T-helper 22 cell (primary cell): ENCODE results near the gene IAH1.
"Not testable (repeated sequence)": the region's sequence is repeated elsewhere in the genome, so short reads cannot be mapped to it uniquely, and the experiment has no call there.

ENCODE experiments used
- DNase-seq: peaks from one replicate; pipeline ENCODE4 v3.0.0-alpha.2; 2020; ENCODE audit warnings: low read depth

The IAH1 gene

DNA sequence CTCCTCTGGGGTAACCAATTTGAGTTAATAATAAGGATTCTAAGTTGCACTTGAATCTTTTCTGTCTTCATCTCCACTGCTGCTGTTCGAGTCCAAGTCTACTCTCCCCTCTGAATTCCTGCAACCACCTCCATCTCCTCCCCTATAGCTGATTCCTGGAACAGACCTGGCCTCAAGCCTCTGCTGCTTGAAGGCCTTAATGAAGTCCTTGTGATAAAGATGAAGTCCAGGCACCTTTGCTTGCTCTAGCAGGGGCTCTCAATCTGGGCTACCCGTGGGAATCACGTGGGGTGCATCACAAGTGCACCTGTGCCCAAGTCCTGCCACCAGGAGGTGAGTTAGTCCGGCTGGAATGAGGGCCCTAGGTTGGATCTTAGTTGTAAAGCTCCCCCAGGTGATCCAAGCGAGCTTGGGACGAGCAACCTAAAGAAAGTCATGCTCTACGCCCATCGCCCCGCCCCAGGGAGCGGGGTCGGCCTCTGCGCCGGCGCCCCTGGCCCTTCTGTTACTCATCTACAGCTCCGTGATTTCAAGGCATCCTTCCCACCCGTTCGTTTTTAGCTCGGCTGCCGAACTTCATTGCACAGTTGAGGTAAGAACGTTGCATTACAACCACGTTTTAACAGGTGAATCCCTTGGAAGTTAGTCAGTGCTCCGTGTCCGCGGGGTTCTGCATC is 905 bp upstream of the IAH1 start:
- DNase-seq = peak; percentile 5

DNA sequence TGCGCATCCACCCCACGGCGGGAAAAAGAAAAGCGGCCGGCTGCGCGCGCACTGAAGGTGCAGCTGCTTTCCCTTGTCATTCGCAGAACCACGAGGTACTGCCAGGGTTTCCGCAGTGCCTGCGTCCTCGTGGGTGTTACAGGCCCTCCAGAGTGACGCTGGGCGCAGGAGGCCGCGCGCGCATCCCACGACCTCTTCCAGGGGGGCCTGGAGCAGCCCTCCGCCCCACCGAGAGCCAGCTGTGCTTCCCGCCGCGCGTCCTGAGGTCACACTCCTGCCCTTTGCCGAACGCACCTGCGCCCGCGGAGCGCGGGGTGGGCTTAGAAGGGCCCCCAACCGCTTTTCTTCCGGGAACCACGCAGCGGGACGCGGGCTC is 378 bp upstream of the IAH1 start:
- peak; percentile 52 for DNase-seq

DNA sequence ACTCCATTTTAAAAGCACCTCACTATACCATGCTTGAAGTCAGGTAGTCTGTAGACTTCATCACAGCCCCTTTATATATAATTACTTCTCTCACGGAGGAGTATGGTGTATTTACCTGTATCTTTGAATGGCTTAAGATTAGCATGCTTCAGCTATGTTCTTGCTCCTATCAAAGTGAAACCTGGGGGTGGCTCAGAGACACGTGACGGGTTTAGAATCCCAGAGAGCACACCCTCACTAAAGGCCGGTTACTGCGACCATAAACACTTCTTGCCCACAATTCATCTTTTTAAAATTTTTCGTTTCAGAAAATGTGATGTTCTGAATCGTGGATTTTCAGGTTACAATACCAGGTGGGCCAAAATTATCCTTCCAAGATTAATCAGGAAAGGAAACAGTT is 3.6 kb downstream of the IAH1 start:
- no peak for DNase-seq

DNA sequence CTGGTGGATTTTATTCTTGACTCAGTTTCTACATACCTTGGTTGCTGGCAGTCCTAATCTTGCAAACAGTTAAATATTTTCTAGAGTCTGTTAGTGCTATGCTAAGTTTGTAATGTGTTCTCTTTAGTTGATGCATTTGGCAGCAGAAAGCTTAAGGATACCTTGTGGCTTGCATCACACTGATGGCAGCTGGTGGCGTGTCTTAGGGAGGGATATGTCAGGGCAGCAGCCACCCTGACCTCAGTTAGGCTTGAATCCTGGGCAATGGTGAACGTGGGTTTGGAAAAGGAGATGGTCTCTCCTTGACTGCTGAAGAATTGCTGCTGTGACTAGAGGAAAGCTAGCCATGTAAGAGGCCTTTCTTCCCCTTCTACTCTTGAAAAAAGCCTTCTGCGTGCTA is 4.2 kb downstream of the IAH1 start:
- no peak for DNase-seq

DNA sequence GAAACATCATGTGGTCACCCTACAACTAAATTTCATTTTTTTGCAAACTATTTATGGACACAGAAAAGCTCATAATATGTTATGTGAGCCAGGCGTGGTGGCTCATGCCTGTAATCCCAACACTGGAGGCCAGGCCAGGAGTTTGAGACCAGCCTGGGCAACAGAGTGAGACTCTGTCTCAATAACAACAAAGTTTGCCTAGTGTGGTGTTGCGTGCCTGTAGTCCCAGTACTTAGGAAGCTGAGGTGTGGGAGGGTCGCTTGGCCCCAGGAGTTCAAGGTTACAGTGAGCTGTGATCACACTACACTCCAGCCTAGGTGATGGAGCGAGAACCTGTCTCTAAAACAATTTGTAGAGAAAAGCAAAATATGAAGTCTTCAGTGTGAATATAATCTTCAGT is 5.8 kb downstream of the IAH1 start:
- DNase-seq = no peak

DNA sequence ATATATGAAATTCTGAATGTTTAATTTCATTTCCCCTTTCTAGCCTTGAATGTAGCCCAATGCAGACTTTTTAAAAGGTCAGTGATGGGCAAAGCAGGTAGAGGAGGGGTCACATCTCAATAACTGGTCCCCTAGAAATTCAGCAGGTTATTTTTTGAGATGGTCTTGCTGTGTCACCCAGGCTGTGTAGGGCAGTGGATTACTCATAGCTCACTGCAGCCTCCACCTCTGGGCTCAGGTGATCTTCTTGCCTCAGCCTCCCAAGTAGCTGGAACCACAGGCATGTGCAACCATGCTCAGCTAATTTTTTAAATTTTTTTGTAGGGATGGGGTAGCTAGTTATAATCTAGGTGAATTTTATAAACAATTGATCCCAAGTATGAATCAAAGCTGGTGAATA is 8.8 kb downstream of the IAH1 start:
- no peak for DNase-seq

DNA sequence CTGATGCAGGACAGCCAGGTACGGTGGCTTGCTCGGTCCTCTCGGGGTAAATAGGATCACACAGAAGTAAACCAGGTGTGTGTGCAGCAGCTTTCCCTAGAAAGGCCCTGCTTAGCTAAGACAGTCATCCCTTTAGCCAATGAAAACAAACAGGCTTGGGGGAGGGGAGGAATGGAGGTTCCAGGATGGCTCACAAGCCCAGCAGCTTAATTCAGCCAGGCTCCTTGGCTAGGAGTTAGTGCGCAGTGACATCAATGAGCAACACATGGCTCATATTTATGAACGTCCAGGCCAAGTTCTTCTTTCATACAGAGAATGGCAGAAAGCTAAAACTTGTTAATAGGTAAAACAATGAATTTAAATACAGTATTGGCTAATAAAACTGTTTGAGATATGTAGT is 10.2 kb downstream of the IAH1 start:
- no peak for DNase-seq

DNA sequence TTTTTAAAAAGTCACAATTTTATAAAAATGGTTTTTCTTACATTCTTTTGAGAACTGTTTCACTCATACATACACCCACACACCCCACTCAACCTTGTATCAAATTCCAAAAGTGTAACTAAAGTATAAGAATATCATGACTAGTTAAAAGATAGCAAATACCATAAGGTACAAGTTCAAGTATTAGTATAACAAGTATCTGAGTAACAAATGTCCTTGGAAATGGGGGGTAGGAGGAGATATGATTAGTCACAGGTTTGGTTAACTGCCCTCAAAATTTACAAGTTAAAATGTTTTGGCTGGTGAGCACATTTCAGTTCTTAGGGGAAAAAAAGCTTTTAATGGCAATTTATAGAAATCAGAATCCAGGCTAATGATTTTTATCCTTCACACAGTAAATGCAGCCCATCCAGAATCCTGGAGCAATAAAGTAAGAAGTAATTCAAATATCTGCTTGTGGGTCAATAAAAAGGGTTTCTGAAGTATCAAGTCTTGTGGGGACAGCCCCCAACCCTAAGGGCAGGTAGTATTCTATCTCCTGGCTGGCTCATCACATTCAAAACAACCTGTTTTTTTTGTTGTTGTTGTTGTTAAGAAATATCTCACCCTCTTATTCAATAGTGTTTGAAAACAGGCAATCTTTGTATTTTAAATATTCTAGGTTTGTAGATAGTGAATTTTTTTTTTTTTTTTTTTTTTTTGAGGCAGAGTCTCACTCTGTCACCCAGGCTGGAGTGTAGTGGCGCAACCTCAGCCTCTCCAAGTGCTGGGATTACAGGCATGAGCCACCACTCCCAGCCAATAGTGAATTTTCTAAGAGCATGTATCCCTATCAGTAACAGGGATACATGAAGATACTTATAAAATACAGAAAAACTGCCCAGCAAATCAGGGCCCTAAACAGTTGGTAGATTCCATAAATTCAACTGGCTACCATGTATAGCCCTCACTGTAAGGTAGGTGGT is 14.5 kb downstream of the IAH1 start:
- no peak for DNase-seq

DNA sequence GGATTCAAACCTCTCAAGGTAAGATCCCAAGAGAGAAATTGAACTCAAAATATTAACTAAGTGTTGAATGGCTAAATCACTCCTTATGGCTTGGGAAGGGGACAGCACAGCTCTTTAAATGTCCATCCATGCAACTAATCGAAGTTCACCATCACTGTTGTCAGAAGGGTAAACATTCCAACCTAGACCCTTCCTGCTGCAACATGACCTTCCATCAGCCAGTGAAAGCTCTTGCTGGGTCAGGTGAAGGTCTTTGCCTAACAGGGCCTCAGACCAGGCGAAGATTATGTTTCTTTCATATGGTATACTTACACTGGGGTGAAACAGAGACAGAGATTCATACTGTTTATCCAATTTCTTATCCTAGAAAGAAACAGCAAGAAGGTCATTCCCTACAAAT is 16.4 kb downstream of the IAH1 start:
- DNase-seq = no peak

DNA sequence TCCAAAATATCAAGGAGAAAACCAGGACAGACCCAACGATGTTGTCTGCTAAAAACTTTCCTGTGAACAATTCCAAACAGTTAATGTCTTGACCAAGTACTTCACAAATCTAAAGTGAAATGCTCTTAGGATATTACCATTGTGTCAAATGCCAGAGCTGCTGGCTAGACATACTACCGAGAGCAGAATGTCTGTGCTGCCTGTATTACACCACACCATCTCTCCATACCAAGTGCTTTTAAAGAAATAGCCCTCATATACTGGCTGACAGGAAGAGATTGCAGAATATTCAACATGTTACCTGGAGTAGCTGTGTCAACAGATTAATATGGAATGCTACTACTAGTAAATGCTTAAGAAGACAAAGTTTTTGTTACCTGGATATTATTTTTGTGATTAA is 18.6 kb downstream of the IAH1 start:
- no peak for DNase-seq

DNA sequence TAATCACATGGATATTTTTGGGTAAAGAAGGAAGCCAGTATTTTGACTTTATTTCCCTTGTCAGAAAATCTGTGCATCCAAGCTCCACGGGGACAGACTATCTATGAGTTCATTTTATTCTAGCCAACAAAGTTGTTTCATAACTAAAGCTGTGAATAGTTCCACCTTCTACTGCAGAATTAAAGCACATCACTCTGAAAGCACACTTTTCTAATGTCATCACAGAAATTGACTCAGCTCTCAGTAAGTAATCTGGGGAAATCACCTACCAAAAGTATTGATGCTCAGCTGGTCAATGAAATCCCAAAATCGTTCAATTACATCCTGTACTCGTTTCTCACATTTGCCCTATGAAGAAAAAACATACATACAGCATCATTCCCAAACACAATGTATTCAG is 19.1 kb downstream of the IAH1 start:
- DNase-seq = no peak

DNA sequence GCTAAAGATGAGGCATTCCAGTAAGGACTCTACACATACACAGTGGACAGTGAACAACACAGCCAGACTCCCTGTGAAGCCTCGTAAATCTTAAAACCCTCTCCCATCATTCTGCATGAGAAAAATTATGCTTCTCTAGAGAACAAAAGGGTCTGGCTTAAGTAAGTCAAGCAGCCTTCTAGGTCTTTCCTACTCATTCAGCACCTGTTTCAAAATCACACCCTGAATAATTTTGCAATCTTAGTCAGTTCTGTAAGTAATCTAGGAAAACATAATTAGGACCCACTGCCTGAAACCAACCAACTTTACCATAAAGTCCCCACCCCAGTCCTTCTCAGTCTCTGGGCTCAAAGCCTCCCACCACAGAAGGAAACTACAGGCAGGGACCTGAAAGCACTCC is 19.7 kb downstream of the IAH1 start:
- no peak for DNase-seq

DNA sequence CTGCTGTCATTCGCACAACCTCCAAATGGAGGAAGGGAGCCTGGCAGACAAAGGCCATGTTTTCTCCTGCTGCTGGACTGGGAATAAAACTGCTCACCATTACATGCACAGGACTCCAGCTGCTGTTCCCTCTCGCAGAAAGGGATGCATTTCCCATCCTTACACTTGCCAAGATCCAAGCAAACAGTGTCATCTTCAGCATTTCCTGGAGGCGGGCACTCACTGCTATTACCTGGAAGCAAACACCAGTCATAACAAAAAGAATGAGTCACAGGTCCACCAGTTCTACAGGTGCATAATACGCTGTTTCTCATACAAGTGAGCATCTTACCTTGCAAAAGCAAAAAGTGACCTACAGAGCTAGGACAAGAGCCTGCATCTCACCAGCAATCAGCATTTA is 22.7 kb downstream of the IAH1 start:
- DNase-seq = no peak

DNA sequence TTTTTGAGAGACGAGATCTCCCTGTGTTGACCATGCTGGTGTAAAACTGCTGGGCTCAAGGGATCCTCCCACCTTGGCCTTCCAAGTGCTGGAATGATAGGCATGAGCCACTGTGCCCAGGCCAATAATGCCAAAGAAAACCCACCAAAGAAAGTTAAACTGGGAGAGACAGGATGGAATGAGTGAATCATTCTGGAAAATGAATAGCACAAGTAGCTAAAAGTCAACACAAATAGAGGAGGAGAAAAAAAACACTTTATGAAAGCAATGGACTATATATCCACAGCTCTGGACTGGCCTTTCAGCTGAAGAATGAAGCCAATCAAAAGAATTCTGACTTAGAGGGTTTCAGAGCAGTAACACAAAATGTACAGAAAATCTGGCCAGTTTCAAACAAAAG is 23.9 kb downstream of the IAH1 start:
- DNase-seq = no peak

DNA sequence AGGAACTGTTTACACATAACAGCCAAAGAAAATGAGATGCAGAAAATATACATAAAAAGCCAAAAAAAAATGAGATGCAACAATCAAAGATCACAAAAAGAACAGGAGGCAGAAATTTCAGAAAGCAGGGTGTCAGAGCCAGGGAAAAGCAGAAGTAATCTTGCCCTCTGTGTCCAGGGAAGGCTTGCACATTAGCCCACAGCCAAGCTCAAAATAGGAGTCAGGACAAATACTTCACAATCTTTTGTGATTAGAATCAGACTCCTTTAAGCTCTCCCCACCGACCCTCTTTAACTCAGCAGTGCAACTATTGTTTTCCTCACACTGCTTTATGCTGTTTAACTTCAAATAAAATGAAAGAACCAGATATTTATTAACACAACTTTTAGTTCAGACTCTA is 34.6 kb downstream of the IAH1 start:
- DNase-seq = no peak

DNA sequence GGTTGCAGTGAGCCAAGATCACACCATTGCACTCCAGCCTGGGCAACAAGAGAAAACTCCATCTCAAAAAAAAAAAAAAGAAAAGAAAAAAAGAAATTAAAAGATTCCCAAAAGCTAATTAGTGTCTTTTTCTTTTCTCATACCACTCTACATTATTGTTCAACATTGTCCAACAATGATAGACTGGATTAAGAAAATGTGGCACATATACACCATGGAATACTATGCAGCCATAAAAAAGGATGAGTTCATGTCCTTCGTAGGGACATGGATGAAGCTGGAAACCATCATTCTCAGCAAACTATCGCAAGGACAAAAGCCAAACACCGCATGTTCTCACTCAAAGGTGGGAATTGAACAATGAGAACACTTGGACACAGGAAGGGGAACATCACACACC is 39.6 kb downstream of the IAH1 start:
- DNase-seq = not testable (repeated sequence)

DNA sequence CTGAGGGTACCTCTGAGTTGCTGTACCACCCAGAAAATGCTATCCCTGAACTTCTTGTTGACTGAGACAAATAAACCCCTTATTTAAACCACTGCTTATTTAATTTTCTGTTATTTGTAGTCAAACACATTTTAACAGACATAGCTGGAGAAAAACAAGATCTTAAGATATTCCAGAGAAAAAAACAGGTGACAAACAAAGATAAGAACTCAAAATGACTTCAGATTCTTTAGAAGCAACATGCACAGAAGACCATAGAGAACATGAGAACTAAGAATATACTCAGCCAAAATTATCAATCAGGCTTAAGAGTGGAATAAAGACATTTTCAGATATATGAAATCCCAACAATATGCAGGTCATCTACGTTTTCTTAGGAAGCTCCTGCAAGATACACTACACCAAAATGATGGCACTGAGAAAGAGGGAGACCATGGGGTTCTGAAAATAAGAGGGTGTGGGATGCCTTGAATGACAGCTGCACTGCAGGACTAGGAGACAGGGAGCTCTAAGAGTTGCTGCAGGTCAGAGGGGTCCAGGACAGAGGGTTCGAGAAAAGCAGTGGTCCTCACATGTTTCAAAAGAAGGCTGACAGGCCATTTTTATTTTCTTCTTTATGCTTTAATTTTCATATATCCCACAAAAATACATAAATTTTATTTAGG is 42.9 kb downstream of the IAH1 start:
- no peak for DNase-seq

DNA sequence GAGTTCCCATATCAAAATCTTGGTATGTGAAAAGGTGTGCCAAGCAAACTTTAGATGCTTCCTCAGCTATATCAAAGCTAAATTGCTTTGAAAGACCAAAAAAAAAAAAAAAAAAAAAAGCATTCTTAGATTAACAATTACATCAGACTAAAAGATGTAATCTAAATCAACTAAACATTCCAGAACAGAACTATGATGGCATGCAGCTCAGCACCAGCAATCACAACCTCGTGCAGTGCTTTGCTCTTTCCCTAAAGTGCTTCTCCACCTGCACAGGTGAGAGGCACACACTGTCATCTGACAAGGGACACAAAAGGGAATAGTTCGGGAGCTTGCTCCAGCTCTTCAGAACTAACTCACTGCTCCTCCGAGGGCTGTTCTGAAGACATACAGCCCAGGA is 43.8 kb downstream of the IAH1 start:
- no peak for DNase-seq

DNA sequence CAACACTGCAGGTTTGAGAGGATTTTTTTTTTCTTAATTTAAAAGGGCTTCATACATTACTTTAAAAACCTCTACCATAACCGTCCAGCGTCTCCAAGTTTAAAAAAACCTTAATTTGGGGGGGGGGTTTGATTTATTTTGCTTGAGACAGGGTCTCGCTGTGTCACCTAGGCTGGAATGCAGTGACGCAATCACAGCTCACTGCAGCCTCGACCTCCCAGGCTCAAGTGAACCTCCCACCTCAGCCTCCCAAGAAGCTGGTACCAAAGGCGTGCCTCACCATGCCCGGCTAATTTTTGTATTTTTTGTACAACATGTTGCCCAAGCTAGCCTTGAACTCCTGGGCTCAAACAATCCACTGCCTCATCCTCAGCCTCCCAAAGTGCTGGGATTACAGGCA is 44.4 kb downstream of the IAH1 start:
- no peak for DNase-seq

DNA sequence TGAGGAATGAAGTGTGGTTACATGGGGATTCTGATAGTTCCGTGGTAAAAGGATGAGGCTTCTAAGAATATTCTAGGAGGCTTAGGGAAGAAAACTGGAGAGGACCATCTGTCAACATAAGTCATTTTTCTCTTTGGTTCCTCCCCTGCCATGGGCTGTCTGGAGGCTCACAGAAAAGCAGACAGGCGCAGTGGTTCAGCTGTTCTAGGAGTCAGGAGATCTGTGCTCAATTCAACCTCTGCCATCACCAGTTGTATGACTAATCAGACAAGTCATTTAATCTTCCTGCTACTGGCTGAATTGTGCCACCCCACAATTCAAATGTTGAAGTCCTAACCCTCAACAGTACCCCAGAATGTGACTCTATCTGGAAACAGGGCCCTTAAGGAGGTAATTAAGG is 44.9 kb downstream of the IAH1 start:
- DNase-seq = no peak

DNA sequence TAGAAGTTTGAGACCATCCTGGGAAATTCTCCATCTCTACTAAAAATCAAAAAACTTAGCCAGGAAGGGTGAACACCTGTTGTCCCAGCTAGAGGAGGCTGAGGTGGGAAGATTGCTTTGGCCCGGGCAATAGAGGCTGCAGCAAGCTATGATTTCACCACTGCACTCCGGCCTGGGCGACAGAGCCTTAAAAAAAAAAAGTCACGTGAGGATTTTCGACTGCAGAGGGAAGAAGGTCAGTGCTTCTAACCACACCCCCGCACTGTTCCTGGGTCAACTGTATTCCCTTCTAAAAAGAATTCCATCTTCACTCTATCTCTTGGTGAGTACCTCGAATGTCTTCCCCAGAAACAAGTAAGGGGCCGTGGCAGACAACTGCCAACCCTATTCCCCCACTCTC is 49.9 kb downstream of the IAH1 start:
- DNase-seq = no peak

DNA sequence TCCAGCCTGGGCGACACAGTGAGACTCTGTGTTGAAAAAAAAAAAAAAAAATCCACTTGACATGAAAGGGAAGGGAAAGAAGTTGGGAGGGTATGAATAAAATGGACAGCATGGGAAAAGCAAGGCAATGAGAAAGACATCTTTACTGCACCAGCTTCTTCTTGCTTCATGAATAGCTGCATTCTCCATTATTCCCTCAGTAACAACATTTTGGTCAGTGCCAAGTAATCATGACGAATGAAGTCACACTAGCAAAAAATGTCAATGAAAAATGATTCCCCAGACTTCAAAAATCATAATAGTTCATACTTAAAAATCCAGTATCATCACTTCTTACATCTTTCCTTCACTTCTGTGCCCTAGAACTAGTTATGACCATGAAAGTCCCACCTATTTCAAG is 50.9 kb downstream of the IAH1 start:
- DNase-seq = no peak
